Stimulated activated naive CD4-positive, alpha-beta T cell (primary cell): ENCODE results near the gene MYO9A.
"Not testable (repeated sequence)": the region's sequence is repeated elsewhere in the genome, so short reads cannot be mapped to it uniquely, and the experiment has no call there.

ENCODE experiments used
- DNase-seq, 6 experiments: peaks; one replicate each; lab custom pipeline; 2025; lab: John Stamatoyannopoulos, UW

Gene MYO9A

GRCh38 chr15:71874245-71874644 lies 243.7 kb downstream of the MYO9A start:
- no peak for DNase-seq

GRCh38 chr15:71858232-71858631 lies 259.7 kb downstream of the MYO9A start:
- DNase-seq: not testable (repeated sequence)

DNA sequence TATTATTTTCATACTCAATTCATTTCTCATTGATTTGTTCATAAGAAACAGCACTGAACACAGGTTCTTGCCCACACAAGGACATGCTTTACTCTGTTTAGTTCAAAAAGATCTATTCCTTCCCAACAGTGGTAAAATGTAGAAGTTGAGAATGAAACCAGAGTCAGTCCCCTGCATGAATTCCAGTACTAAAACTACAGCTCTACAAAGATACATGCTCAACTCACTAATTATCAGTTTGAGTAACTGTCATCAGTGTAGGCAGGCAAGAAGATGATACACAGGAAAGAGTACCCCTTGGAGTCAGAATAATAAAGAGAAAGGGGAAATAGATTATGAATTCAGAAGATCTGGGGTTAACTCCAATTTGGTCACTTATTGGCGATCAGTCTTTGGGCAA lies 264.4 kb downstream of the MYO9A start:
- no peak for DNase-seq

DNA sequence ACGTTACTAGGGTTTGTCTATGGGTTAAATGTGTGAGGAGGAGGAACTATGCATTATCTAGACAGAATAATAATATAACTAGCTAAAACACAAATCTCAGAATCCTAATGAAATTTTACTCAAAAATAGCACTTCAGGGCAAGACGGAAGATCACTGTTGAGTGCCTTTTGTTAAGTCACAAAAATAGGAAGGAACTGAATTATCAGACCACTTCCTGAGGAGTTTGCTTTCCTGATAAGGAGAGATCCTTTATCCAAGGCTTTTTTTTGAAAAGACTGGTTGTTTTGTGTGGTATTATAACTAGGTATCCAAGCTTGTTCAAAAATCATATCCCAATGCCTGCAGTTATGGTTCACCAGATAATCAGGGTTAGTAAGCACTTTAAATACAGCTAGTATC lies 273.0 kb downstream of the MYO9A start:
- DNase-seq: no peak

DNA sequence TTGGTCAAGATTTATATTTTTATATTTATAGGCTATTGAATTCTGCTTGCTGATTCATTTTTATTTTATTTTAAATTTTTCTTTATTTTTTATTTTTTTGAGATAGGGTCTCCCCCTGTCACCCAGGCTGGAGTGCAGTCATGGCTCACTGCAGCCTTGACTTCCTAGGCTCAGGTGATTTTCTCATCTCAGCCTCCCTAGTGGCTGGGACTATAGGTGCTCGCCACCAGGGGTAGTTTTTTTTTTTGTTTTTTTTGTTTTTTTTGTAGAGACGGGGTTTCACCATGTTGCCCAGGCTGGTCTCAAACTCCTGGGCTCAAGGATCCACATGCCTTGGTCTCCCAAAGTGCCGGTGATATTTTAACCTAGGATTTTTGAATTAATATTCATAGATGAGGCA lies 276.4 kb downstream of the MYO9A start:
- no peak for DNase-seq

DNA sequence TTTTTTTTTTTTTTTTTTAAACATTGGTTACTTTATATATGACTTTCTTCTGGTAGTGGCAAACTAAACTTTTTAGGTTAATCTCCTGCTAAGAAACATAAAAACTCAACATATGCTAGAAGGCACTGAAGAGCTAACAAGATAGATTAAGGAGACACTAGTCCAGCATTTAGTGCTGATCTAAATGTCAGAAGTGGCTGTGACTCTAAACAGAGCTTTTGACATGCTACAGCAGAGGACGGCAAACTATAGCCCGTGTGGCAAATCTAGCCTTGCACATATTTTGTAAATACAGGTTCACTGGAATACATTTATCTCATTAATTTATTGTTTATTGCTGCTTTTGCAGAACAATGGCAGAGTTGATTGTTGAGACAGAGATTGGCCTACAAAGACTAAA lies 287.0 kb downstream of the MYO9A start:
- no peak for DNase-seq

GRCh38 chr15:71826196-71826595 lies 291.8 kb downstream of the MYO9A start:
- no peak for DNase-seq

- no peak for DNase-seq
These were observed 292.8 kb downstream of the MYO9A start for GRCh38 chr15:71825021-71825730.

GRCh38 chr15:71823801-71824200 lies 294.1 kb downstream of the MYO9A start:
- no peak for DNase-seq

GRCh38 chr15:71822890-71823630 lies 294.9 kb downstream of the MYO9A start:
- DNase-seq: no peak

DNA sequence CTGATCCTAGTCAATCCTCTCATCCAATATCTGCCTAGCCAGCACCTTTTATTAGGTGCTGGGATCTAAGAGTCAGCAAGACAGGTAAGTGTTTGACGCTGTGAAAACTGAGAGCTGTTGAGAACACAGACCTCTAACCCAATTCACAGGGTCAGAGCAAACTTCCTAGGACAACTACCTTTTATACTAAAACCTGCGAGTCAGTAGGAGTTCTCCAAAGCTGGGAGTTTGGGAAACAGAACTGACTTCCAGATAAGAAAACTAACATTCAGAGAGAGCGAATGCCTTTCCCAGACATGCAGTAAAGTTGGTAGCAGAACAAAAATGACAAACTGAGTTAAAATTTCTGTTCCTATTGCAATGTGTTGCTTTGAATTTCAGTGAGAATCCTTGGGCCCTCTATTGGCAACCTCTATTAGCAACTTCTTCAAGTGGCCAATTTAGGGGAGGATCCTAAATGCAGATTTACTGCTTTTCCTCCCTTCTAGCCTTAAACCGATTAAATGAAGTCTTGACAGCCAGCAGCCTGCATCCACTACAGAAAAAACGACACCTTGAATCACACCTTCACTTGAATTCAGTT lies 296.3 kb downstream of the MYO9A start:
- no peak for DNase-seq

DNA sequence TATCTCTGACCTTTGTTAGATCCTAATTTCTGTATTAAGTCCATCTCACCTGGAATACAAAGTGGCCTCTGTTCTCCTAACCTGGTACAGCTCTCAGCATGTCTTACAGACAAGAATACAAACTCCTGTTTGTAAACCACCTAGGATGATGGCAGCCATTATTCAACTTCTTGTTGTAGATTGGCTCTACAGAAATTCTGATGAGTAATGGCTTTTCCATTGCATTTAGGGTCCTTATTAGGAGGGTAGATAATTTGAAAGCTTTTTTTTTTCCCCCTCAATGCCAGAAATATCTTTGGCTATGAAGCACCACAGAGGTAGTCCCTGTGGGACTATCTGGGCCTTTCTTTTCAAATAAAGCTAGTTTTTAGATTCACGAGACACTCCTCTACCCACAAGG lies 297.8 kb downstream of the MYO9A start:
- DNase-seq: no peak

- DNase-seq: no peak
These were observed 300.6 kb downstream of the MYO9A start for GRCh38 chr15:71817351-71817750.

GRCh38 chr15:71815301-71815700 lies 302.6 kb downstream of the MYO9A start:
- no peak for DNase-seq

DNA sequence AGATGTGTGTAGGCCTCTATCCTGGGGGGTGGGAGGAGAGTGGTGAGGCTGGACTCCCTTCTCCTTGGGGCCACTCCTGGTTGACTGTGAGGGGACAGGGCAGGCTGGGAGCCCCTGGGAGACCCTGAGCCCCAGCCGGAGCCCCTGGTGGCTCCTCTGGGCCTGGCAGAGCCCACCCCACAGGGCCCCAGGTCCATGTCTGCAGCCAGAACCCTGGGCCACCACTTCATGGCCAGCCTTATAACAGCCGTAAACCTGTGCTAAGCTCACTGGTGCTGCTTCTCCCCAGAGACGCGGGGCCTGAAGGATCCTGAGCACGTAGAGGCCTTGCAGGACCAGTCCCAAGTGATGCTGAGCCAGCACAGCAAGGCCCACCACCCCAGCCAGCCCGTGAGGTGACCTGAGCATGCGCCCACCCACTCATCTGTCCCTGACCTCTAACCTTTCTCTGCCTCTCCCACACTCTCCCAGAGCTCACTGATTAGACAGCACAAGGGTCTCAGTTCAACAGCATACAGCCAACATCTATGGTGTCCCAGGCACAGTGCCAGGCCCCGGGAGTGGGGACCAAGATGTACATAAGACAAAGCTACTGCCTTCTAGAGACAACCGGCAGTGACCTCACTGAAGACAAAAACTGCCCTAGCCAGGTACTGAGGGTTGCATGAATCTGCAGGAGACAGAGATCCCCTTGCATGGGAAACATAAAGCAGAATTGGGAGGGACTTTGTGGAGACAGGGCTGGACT lies 304.1 kb downstream of the MYO9A start:
- DNase-seq: no peak

GRCh38 chr15:71812966-71813722 lies 304.8 kb downstream of the MYO9A start:
- DNase-seq: no peak

DNA sequence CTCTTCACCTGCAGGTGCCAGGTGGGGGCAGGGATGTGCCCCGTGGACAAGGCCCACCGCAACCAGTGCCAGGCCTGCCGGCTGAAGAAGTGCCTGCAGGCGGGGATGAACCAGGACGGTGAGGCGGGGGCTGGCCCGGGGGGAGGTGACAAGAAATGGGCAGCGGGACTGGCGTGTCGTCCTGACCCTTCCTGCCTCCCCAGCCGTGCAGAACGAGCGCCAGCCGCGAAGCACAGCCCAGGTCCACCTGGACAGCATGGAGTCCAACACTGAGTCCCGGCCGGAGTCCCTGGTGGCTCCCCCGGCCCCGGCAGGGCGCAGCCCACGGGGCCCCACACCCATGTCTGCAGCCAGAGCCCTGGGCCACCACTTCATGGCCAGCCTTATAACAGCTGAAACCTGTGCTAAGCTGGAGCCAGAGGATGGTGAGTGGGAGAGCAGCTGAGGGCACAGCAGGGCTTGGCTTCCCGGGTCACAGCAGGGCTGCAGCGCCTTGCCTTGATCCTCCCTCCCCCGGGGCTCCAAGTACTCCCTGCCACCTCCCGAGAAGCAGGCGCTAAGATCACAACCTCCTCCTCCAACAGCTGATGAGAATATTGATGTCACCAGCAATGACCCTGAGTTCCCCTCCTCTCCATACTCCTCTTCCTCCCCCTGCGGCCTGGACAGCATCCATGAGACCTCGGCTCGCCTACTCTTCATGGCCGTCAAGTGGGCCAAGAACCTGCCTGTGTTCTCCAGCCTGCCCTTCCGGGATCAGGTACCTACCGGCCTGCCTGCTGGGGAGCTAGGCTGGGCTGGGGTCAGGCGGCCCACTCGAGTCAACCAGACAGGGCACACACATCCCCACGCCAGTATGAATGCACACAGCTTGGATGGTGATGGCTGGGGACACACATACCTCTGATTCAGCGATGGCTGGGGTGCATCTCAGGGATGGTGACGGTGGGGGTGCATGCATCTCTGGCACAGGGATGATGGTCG lies 305.9 kb downstream of the MYO9A start:
- no peak for DNase-seq

DNA sequence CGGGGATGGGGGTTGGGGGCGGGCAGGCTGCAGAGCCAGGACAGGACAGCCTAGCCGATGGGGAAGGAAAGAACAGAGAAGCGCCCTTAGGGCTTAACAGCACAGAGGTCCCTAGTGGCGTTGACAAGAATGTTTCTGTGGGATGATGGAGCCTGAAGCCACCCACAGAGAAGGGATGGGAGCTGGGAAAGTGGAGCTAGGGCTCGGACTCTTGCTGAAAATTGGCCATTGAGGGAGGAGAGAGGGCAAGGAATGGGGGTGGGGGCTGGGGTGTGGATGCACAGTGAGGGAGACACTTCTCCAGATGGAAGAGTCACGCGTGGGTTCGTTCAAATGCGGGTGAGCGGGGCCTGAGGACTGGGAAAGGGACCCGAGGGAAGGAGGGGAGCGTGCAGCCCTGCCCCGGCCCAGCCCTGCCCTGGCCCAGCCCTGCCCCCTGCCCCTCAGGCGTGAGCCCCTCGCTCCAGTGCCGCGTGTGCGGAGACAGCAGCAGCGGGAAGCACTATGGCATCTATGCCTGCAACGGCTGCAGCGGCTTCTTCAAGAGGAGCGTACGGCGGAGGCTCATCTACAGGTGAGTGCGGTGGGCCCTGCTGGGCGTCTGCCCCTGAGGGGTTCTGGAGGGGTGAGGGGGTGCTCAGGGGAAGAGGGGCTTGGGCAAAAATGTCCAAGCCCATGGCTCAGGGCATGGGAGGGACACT lies 306.8 kb downstream of the MYO9A start:
- DNase-seq: no peak

DNA sequence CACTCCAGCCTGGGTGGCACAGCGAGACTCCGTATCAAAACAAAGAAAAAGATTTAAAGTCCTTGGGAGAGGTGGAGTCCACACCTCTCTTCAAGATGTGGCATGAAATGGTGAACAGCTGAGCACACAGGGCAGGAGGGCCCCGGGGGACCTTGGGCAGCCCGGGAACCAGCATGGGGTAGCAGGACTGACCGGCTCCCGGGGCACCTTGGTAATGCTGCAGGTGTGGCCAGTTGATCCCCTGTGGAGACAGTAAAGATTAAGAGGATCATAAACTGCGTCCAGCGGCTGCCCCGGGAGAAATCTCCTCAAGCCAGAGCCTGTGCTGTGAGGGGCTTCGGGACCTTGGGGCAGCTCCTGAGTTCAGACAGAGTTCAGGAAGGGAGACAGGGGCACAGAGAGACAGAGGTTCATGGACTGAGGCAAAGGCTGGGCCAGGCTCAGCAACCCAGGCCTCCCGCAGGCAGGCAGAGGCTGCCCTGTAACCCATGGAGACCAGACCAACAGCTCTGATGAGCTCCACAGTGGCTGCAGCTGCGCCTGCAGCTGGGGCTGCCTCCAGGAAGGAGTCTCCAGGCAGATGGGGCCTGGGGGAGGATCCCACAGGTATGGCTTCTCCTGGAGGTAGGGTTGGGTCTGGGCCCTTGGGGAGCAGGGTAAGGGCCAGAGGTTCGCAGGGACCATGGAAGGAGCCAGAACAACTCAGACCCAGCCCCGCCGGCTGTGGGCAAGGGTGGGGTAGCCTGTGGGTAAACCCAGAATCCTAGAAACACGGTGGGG lies 307.5 kb downstream of the MYO9A start, which contains the start of gene NR2E3:
Gene NR2E3 (plus strand): TSS at position 299 of the 780 bp plus-strand sequence. CDS start 190 bp downstream, at position 489.
- no peak for DNase-seq
